Ovary (tissue), 3 donors: ENCODE results near the gene SYT11.

Experiments used
- CTCF ChIP-seq, 3 donors: fragments of 450-650 bp in 2 of 3; fragments of 200-600 bp in 1 of 3; IDR thresholded peaks; one replicate each; pipeline versions ENCODE4 v1.5.1 to v1.8.0; 2016 to 2022; ENCODE audit warnings: antibody characterized with exemption in 3 of 3, mild to moderate bottlenecking in 1 of 3
- EP300 ChIP-seq: sonication (generic); formaldehyde crosslinking; IDR thresholded peaks from one replicate; pipeline ENCODE4 v1.6.1; 2017; ENCODE audit warnings: antibody characterized with exemption
- POLR2A ChIP-seq: fragments of 450-650 bp; IDR thresholded peaks from one replicate; pipeline ENCODE4 v1.6.1; 2017; ENCODE audit warnings: antibody characterized with exemption, mild to moderate bottlenecking, moderate library complexity
- donor health status: DM: no; HTN: no; CAD: no.

GRCh38 chr1:155844860-155845421 is 14.4 kb upstream of the SYT11 start:
- no peak for TF ChIP-seq EP300
- TF ChIP-seq CTCF (IDR thresholded peaks at IDR 0.05): no peak
- no peak for TF ChIP-seq POLR2A
